CD14-positive monocyte (primary cell): ENCODE data around the gene TXLNA. TPM values are rescaled to one million over a fixed set of nuclear protein-coding genes. Genes with fewer than 3 reads are reported as not detected.
A peak's percentile ranks its signal among the peaks of the same experiment; 100 is the strongest.

ENCODE experiments used
- DNase-seq, 3 donors: peaks; one replicate each; pipeline ENCODE4 v3.0.0-alpha.2; 2011 to 2022
- H2AFZ ChIP-seq: 2 replicates; pipeline ENCODE4 v1.6.0; 2012; ENCODE audit warnings: mild to moderate bottlenecking, low read depth, low read length, inconsistent platforms; ENCODE audit not compliant: insufficient read depth, poor library complexity, severe bottlenecking
- H3K27ac ChIP-seq, 2 donors: 1 replicate in 1 of 2; 2 replicates in 1 of 2; pipeline ENCODE4 v1.5.1; 2012 to 2013; ENCODE audit warnings: low read length in 2 of 2, control low read depth in 1 of 2, inconsistent platforms in 1 of 2, low read depth in 1 of 2, mild to moderate bottlenecking in 1 of 2
- H3K27me3 ChIP-seq, 2 donors: one replicate each; pipeline versions ENCODE4 v1.6.0 to v1.6.1; 2011 to 2013; ENCODE audit warnings: low read length in 2 of 2; ENCODE audit not compliant: control insufficient read depth in 2 of 2, insufficient read depth in 2 of 2
- H3K36me3 ChIP-seq, 2 donors: replicated peaks in 1 of 2; 1 replicate in 1 of 2; 2 replicates in 1 of 2; pipeline versions ENCODE4 v1.5.1 to v1.6.1; 2012 to 2013; ENCODE audit warnings: low read length in 2 of 2, control low read depth in 1 of 2, inconsistent platforms in 1 of 2, mild to moderate bottlenecking in 1 of 2; ENCODE audit not compliant: insufficient read depth in 2 of 2, control insufficient read depth in 1 of 2
- H3K4me1 ChIP-seq, 2 donors: 1 replicate in 1 of 2; 2 replicates in 1 of 2; pipeline versions ENCODE4 v1.5.1 to v1.6.1; 2012 to 2013; ENCODE audit warnings: low read length in 2 of 2, control low read depth in 1 of 2, inconsistent platforms in 1 of 2, mild to moderate bottlenecking in 1 of 2, moderate library complexity in 1 of 2; ENCODE audit not compliant: insufficient read depth in 2 of 2, control insufficient read depth in 1 of 2
- H3K4me2 ChIP-seq: replicated peaks from 2 replicates; pipeline ENCODE3; 2012; ENCODE audit warnings: low read length, moderate library complexity, mild to moderate bottlenecking; ENCODE audit not compliant: poor library complexity, severe bottlenecking; ENCODE audit errors: extremely low read depth
- H3K4me3 ChIP-seq, 3 experiments: fragments of 200-600 bp in 1 of 3; sonication (generic) in 1 of 3; replicated peaks in 1 of 3; 1 replicate in 2 of 3; 2 replicates in 1 of 3; pipeline ENCODE4 v1.5.1; 2011 to 2013; ENCODE audit warnings: low read length in 3 of 3, mild to moderate bottlenecking in 3 of 3, control low read depth in 2 of 3, low read depth in 2 of 3, inconsistent platforms in 1 of 3, moderate library complexity in 1 of 3
- H3K79me2 ChIP-seq: 2 replicates; pipeline ENCODE4 v1.6.0; 2012; ENCODE audit warnings: mild to moderate bottlenecking, control low read depth, inconsistent platforms, low read length, moderate library complexity; ENCODE audit not compliant: insufficient read depth
- H3K9ac ChIP-seq: 2 replicates; pipeline ENCODE4 v1.6.0; 2017; ENCODE audit warnings: low read length, mild to moderate bottlenecking; ENCODE audit not compliant: insufficient read depth, poor library complexity, severe bottlenecking
- H3K9me3 ChIP-seq, 2 donors: replicated peaks in 1 of 2; 1 replicate in 1 of 2; 2 replicates in 1 of 2; pipeline versions ENCODE4 v1.5.1 to v1.6.1; 2012 to 2013; ENCODE audit warnings: low read length in 2 of 2, control low read depth in 1 of 2; ENCODE audit not compliant: control insufficient read depth in 1 of 2, insufficient read depth in 1 of 2
- H4K20me1 ChIP-seq: 2 replicates; pipeline ENCODE4 v1.6.0; 2012; ENCODE audit warnings: mild to moderate bottlenecking, low read length, control low read depth, moderate library complexity; ENCODE audit not compliant: insufficient read depth
- H3K27ac Mint-ChIP-seq, 7 donors: one replicate each; pipeline ENCODE4 v1.8.0; 2020; ENCODE audit warnings: mild to moderate bottlenecking in 7 of 7, mixed read lengths in 7 of 7, moderate library complexity in 6 of 7, inconsistent platforms in 2 of 7
- H3K27me3 Mint-ChIP-seq, 3 donors: one replicate each; pipeline ENCODE4 v1.8.0; 2021 to 2022; ENCODE audit warnings: low read depth in 3 of 3, mild to moderate bottlenecking in 3 of 3, mixed read lengths in 3 of 3, moderate library complexity in 3 of 3, inconsistent platforms in 1 of 3
- H3K36me3 Mint-ChIP-seq, 2 donors: one replicate each; pipeline ENCODE4 v1.8.0; 2020; ENCODE audit warnings: mixed read lengths in 2 of 2, inconsistent platforms in 1 of 2, mild to moderate bottlenecking in 1 of 2
- H3K4me1 Mint-ChIP-seq: one replicate; pipeline ENCODE4 v1.8.0; 2020; ENCODE audit warnings: mild to moderate bottlenecking, mixed read lengths
- H3K4me3 Mint-ChIP-seq, 2 donors: one replicate each; pipeline ENCODE4 v1.8.0; 2020; ENCODE audit warnings: mild to moderate bottlenecking in 2 of 2, mixed read lengths in 2 of 2, moderate library complexity in 1 of 2
- H3K9me3 Mint-ChIP-seq, 7 donors: one replicate each; pipeline ENCODE4 v1.8.0; 2020 to 2022; ENCODE audit warnings: mixed read lengths in 7 of 7, mild to moderate bottlenecking in 6 of 7, moderate library complexity in 6 of 7, inconsistent platforms in 2 of 7
- CTCF ChIP-seq: fragments of 200-600 bp; IDR thresholded peaks from one replicate; pipeline ENCODE4 v1.8.0; 2022; ENCODE audit warnings: antibody characterized with exemption, mild to moderate bottlenecking
- WGBS: methylation state at CpG from one replicate; pipeline ENCODE4 v1.1.5; 2013; ENCODE audit warnings: missing lambda C conversion rate; ENCODE audit not compliant: insufficient coverage; 5-methylcytosine and 5-hydroxymethylcytosine counted together
- intact Hi-C, 2 donors: fragments of 100-400 bp; cut with micrococcal nuclease; formaldehyde crosslinking; loops; one replicate each; pipeline versions ENCODE4 v1.15.0 to v1.15.1; 2023
- polyA plus RNA-seq, 3 donors: library from polyadenylated mRNA; depleted of rRNA in 1 of 3; unstranded in 2 of 3; stranded (reverse) in 1 of 3; fragments of 300-500 nt in 2 of 3; fragments of >200 nt in 1 of 3; fragmentation: Illumina TruSeq in 2 of 3; gene quantifications; 1 replicate in 2 of 3; 2 replicates in 1 of 3; pipeline ENCODE4 v1.2.3, GENCODE V29; 2012 to 2021

The TXLNA gene
- polyA plus RNA-seq, 3 donors: 12.3 to 15.3 (median 14.4) TPM

DNA sequence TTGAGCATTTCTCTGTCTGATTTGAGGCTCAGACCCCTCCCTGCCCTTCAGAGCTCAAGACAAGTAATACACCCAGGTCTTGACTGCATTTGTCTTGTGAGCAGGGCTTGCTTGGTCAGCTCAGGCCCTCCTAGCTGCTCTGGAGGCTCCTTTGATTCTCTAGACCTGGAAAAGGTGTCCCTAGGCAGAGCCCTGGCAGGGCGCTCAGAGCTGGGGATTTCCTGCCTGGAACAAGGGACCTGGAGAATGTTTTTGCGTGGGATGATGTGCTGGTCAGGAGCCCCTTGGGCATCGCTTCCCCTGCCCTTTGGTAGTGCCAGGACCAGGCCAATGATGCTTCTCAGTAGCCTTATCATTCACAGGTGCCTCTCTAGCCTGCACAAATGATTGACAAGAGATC, 16.1 kb downstream of the TXLNA start:
- peaks cover 6 to 10% of the 10 kb centered on the region in 2 donors for H3K4me1 ChIP-seq

DNA sequence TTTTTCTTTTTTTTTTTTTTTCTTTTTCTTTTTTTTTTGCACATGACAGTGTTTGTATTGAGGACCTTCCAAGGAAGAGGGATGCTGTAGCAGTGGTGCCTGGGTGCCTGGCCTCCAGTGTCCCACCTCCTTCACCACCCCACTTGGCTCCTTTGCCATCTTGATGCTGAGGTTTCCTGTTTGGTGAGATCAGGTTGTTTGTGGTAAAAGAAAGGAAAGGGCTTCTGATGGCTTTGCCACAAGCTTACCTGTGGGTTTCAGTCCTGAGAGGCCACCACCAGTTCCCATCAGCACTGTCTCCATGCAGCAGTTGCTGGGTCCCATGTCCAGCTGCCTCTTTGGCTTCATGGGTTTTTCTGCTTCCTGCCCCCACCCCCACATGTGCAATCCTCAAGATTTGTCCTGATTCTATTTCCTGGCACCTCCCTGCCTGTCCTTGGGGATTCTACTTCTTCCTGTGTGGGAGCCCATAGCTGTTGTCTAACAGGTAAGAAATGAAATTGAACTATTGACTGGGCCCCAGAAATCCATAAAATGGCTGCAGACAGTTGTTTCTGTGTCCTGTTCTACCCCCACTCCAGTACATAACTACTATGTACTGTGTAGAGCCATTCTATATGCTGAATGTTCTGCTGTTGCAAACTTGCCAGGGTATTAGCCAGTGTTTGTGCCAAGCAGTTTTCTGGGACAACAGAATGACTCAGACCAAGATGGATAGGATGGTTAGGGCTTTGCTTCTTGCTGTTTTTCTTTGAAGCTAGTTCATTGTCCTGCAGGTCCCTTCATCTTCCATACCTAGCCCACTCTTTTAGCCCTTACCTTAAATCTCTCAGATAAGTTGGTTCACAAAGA, 16.7 kb downstream of the TXLNA start:
- Histone ChIP-seq H3K9me3 (no peaks in the 10 kb centered on the region), H3K27ac (no peak overlapping the region), H3K79me2 (no peaks in the 10 kb centered on the region), H3K4me1 (peaks cover 12 to 17% of the 10 kb centered on the region in 2 donors), H3K9ac (no peak overlapping the region), H3K36me3 (peaks cover 62 to 73% of the 10 kb centered on the region in 2 donors), H3K4me2 (no peak overlapping the region), H3K27me3 (no peaks in the 10 kb centered on the region), H2AFZ (no peak overlapping the region), H4K20me1 (no peaks in the 10 kb centered on the region), H3K4me3 (no peak overlapping the region)
- Mint-ChIP-seq H3K27me3 (peaks cover 0 to under 1% (median under 1%) of the 10 kb centered on the region in 3 donors), H3K4me1 (peaks cover 15% of the 10 kb centered on the region), H3K36me3 (peaks cover 66 to 71% of the 10 kb centered on the region in 2 donors), H3K27ac (peak overlapping the region in 2 of 7 donors; percentile 20 to 29), H3K9me3 (peaks cover 0 to 1% (median 0%) of the 10 kb centered on the region in 7 donors), H3K4me3 (no peak overlapping the region)
- TF ChIP-seq CTCF: no peak
- DNase-seq: no peak
- intact Hi-C loops: no loop called here

More for the DNA sequence above, 16.1 kb downstream of the TXLNA start:
- no peak overlapping the region for H3K4me2 ChIP-seq
- no peaks in the 10 kb centered on the region for H3K79me2 ChIP-seq
- TF ChIP-seq CTCF: no peak
- intact Hi-C loops: no loop called here
- no peak overlapping the region for H2AFZ ChIP-seq
- Mint-ChIP-seq H3K4me1 (peaks cover 10% of the 10 kb centered on the region), H3K27me3 (no peaks in the 10 kb centered on the region), H3K27ac (no peak overlapping the region), H3K36me3 (peaks cover 70 to 77% of the 10 kb centered on the region in 2 donors), H3K9me3 (peaks cover 0 to 1% (median 0%) of the 10 kb centered on the region in 7 donors), H3K4me3 (no peak overlapping the region)
- no peaks in the 10 kb centered on the region for H4K20me1 ChIP-seq
- H3K36me3 ChIP-seq: peaks cover 69 to 79% of the 10 kb centered on the region in 2 donors
- no peak overlapping the region for H3K27ac ChIP-seq
- WGBS: 100% methylated on average over 1 of the region's 3 CpGs
- no peak overlapping the region for H3K4me3 ChIP-seq
- no peak overlapping the region for H3K9ac ChIP-seq
- no peaks in the 10 kb centered on the region for H3K9me3 ChIP-seq
- H3K27me3 ChIP-seq: no peaks in the 10 kb centered on the region
- no peak for DNase-seq
